ENCODE data around the gene C6orf52. TPM values are rescaled to one million over a fixed set of nuclear protein-coding genes. Genes with fewer than 3 reads are reported as not detected.
"Not testable (repeated sequence)": the region's sequence is repeated elsewhere in the genome, so short reads cannot be mapped to it uniquely, and the experiment has no call there.

Gene C6orf52
- total RNA-seq, 1 donor from 2014 or later: 3.1 TPM

GRCh38 chr6:10682355-10682988, 11.9 kb downstream of the C6orf52 start:
- Histone ChIP-seq H3K27me3 (ENCODE audit: control insufficient read depth, insufficient read depth, low read length) (no peaks in the 10 kb centered on the region), H3K36me3 (ENCODE audit: control insufficient read depth, insufficient read depth, low read length) (no peaks in the 10 kb centered on the region), H3K4me3 (ENCODE audit: low read depth, low read length) (no peak overlapping the region)
- TF ChIP-seq, protein P1, sequence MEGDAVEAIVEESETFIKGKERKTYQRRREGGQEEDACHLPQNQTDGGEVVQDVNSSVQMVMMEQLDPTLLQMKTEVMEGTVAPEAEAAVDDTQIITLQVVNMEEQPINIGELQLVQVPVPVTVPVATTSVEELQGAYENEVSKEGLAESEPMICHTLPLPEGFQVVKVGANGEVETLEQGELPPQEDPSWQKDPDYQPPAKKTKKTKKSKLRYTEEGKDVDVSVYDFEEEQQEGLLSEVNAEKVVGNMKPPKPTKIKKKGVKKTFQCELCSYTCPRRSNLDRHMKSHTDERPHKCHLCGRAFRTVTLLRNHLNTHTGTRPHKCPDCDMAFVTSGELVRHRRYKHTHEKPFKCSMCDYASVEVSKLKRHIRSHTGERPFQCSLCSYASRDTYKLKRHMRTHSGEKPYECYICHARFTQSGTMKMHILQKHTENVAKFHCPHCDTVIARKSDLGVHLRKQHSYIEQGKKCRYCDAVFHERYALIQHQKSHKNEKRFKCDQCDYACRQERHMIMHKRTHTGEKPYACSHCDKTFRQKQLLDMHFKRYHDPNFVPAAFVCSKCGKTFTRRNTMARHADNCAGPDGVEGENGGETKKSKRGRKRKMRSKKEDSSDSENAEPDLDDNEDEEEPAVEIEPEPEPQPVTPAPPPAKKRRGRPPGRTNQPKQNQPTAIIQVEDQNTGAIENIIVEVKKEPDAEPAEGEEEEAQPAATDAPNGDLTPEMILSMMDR (IDR thresholded peaks at IDR 0.05; ENCODE audit: insufficient read depth, low read length, poor library complexity, severe bottlenecking): no peak
- no peak for DNase-seq (ENCODE audit: low read depth)

GRCh38 chr6:10681795-10682194, 12.6 kb downstream of the C6orf52 start:
- DNase-seq (ENCODE audit: low read depth): no peak
- Histone ChIP-seq H3K4me3 (ENCODE audit: low read depth, low read length) (no peak overlapping the region), H3K36me3 (ENCODE audit: control insufficient read depth, insufficient read depth, low read length) (no peaks in the 10 kb centered on the region), H3K27me3 (ENCODE audit: control insufficient read depth, insufficient read depth, low read length) (no peaks in the 10 kb centered on the region)
- TF ChIP-seq, protein P1 (IDR thresholded peaks at IDR 0.05; ENCODE audit: insufficient read depth, low read length, poor library complexity, severe bottlenecking): no peak

DNA sequence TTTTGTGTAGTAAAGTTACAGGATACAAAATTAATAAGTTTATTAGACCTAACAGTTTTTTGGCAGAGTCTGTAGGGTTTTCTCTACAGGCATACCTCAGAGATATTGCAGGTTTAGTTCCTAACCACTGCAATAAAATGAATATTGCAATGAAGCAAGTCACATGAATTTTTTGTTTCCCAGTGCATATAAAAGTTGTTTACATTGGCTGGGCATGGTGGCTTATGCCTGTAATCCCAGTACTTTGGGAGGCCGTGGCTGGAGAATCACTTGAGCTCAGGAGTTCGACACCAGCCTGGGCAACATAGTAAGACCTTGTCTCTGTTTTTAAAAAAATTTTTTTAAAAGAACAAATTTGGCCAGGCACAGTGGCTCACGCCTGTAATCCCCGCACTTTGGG, 16.0 kb downstream of the C6orf52 start:
- Histone ChIP-seq H3K36me3 (ENCODE audit: control insufficient read depth, insufficient read depth, low read length) (no peaks in the 10 kb centered on the region), H3K4me3 (ENCODE audit: low read depth, low read length) (no peak overlapping the region), H3K27me3 (ENCODE audit: control insufficient read depth, insufficient read depth, low read length) (no peaks in the 10 kb centered on the region)
- no peak for DNase-seq (ENCODE audit: low read depth)
- TF ChIP-seq, protein P1 (IDR thresholded peaks at IDR 0.05; ENCODE audit: insufficient read depth, low read length, poor library complexity, severe bottlenecking): no peak

DNA sequence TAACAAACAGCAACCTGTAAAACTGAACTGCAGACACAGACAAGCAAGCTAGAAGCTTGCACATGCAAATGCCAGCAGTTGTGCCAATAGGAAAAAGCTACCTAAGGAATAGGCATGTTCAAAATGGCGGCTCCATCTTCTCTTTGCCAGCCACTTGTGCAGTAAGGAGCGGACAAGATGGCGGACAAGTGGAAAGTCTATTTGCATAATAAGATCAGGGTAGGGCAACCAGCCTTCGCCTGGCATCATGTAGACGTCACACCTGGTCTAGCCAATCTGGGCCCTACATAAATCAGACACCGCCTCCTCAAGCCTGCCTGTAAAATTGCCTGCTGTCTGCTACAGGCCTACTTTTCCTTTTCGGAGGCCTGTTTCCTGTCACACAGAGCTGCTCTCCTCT, 18.0 kb downstream of the C6orf52 start:
- no peak for DNase-seq (ENCODE audit: low read depth)
- no peak overlapping the region for H3K4me3 ChIP-seq (ENCODE audit: low read depth, low read length)
- H3K36me3 ChIP-seq (ENCODE audit: control insufficient read depth, insufficient read depth, low read length): no peaks in the 10 kb centered on the region
- TF ChIP-seq, protein P1 (IDR thresholded peaks at IDR 0.05; ENCODE audit: insufficient read depth, low read length, poor library complexity, severe bottlenecking): no peak
- H3K27me3 ChIP-seq (ENCODE audit: control insufficient read depth, insufficient read depth, low read length): no peaks in the 10 kb centered on the region

- no peaks in the 10 kb centered on the region for H3K36me3 ChIP-seq (ENCODE audit: control insufficient read depth, insufficient read depth, low read length)
- TF ChIP-seq, protein P1 (IDR thresholded peaks at IDR 0.05; ENCODE audit: insufficient read depth, low read length, poor library complexity, severe bottlenecking): no peak
- DNase-seq (ENCODE audit: low read depth): no peak
- no peaks in the 10 kb centered on the region for H3K27me3 ChIP-seq (ENCODE audit: control insufficient read depth, insufficient read depth, low read length)
- H3K4me3 ChIP-seq (ENCODE audit: low read depth, low read length): no peak overlapping the region
Observed at GRCh38 chr6:10668126-10668917, 26.1 kb downstream of the C6orf52 start.

GRCh38 chr6:10665595-10665994, 28.8 kb downstream of the C6orf52 start:
- H3K27me3 ChIP-seq (ENCODE audit: control insufficient read depth, insufficient read depth, low read length); H3K4me3 ChIP-seq (ENCODE audit: low read depth, low read length); H3K36me3 ChIP-seq (ENCODE audit: control insufficient read depth, insufficient read depth, low read length); DNase-seq (ENCODE audit: low read depth): not testable (repeated sequence)
